Skeletal muscle cell (primary cell): ENCODE measurements around the gene COA5.
A peak's percentile ranks its signal among the peaks of the same experiment; 100 is the strongest.
"Not testable (repeated sequence)": the region's sequence is repeated elsewhere in the genome, so short reads cannot be mapped to it uniquely, and the experiment has no call there.

ENCODE experiments used
- DNase-seq: peaks from one replicate; pipeline ENCODE4 v3.0.0-alpha.2; 2010; ENCODE audit warnings: low read depth
- H3K4me3 ChIP-seq: 2 replicates; pipeline ENCODE4 v1.5.1; 2011; ENCODE audit warnings: low read depth, mild to moderate bottlenecking, control low read depth, low read length, moderate library complexity

The COA5 gene

GRCh38 chr2:98607741-98608115, 584 bp downstream of the COA5 start:
- peak overlapping the region; percentile 90 for H3K4me3 ChIP-seq
- no peak for DNase-seq

- H3K4me3 ChIP-seq = peak overlapping the region; percentile 90
- no peak for DNase-seq
Measured at GRCh38 chr2:98607104-98607503, 1.2 kb downstream of the COA5 start.

GRCh38 chr2:98606431-98606830, 1.9 kb downstream of the COA5 start:
- no peak overlapping the region for H3K4me3 ChIP-seq
- no peak for DNase-seq

GRCh38 chr2:98605076-98605475, 3.2 kb downstream of the COA5 start:
- H3K4me3 ChIP-seq = no peak overlapping the region
- no peak for DNase-seq

GRCh38 chr2:98604547-98604946, 3.8 kb downstream of the COA5 start:
- H3K4me3 ChIP-seq = no peak overlapping the region
- no peak for DNase-seq

- no peak overlapping the region for H3K4me3 ChIP-seq
- no peak for DNase-seq
Measured at GRCh38 chr2:98601532-98602132, 6.7 kb downstream of the COA5 start.

GRCh38 chr2:98598781-98599428, 9.4 kb downstream of the COA5 start:
- no peak for DNase-seq
- H3K4me3 ChIP-seq = no peak overlapping the region

- not testable (repeated sequence) for H3K4me3 ChIP-seq, DNase-seq
Measured at GRCh38 chr2:98594665-98595064, 13.6 kb downstream of the COA5 start.

GRCh38 chr2:98592565-98592964, 15.7 kb downstream of the COA5 start:
- no peak for DNase-seq

GRCh38 chr2:98589489-98589888, 18.8 kb downstream of the COA5 start:
- H3K4me3 ChIP-seq = no peak overlapping the region
- DNase-seq = no peak

More at GRCh38 chr2:98592565-98592964, 15.7 kb downstream of the COA5 start:
- H3K4me3 ChIP-seq = no peak overlapping the region

- no peak for DNase-seq
- H3K4me3 ChIP-seq = no peak overlapping the region
Measured at GRCh38 chr2:98588880-98589431, 19.4 kb downstream of the COA5 start.

GRCh38 chr2:98586551-98587140, 21.7 kb downstream of the COA5 start:
- DNase-seq = no peak

GRCh38 chr2:98585386-98585785, 22.9 kb downstream of the COA5 start:
- no peak for DNase-seq
- no peak overlapping the region for H3K4me3 ChIP-seq

More at GRCh38 chr2:98586551-98587140, 21.7 kb downstream of the COA5 start:
- H3K4me3 ChIP-seq = no peak overlapping the region

- no peak overlapping the region for H3K4me3 ChIP-seq
- DNase-seq = no peak
Measured at GRCh38 chr2:98583816-98584618, 24.3 kb downstream of the COA5 start.

- H3K4me3 ChIP-seq = no peak overlapping the region
- no peak for DNase-seq
Measured at GRCh38 chr2:98583276-98583675, 25.0 kb downstream of the COA5 start.

- no peak for DNase-seq
- no peak overlapping the region for H3K4me3 ChIP-seq
Measured at GRCh38 chr2:98582523-98582922, 25.8 kb downstream of the COA5 start.

- no peak overlapping the region for H3K4me3 ChIP-seq
- DNase-seq = no peak
Measured at GRCh38 chr2:98580656-98581284, 27.5 kb downstream of the COA5 start.

- DNase-seq = no peak
- H3K4me3 ChIP-seq = no peak overlapping the region
Measured at GRCh38 chr2:98579926-98580325, 28.4 kb downstream of the COA5 start.

GRCh38 chr2:98578231-98578630, 30.1 kb downstream of the COA5 start:
- DNase-seq = no peak
- H3K4me3 ChIP-seq = no peak overlapping the region

- H3K4me3 ChIP-seq = no peak overlapping the region
- no peak for DNase-seq
Measured at GRCh38 chr2:98577313-98577712, 31.0 kb downstream of the COA5 start.
